HG02938 (cell line): ENCODE data around the gene KCNQ1.
"Not testable (repeated sequence)": the region's sequence is repeated elsewhere in the genome, so short reads cannot be mapped to it uniquely, and the experiment has no call there.

Experiments used
- ATAC-seq: cut with Tn5 transposase; IDR thresholded peaks from one replicate; pipeline ENCODE4 v1.9.1; 2021; ENCODE audit warnings: mild to moderate bottlenecking, moderate library complexity; ENCODE audit not compliant: unreplicated experiment

The KCNQ1 gene

DNA sequence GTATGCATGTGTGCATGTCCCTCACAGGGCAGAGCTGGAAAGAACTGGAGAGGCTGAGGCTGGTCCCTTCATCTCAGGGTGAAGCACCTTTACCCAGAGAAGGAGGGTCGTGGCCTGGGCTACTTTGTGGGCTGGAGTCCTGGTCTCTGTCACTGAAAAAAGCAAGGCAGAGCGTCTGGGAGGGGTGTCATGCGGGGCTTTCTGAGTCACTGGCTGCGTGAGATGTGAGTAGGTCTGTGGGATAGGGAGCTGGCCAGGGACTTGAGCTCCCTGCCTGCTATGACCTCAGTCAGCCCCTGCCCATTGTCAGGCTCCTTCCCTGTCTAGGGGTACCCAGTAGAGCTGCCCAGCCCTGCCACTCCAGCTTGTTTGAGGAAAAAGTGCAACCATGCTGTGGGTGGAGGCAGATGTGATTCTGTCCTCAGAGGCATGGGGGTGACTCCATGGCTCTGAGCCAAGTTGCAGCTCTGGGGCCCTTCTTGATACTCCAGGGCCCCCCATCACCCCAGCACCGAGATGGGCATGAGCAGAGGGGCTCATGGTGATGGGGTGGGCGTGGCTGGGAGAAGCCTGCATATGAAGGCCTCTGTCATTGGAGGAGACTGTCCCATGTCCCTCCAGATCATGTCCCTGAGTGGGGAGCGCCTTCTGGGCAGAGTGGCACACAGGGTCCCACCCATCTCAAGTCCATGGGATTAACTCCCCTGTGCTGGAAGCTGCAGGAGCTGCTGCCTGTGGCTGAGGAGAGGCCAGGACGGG is 27.8 kb downstream of the KCNQ1 start:
- ATAC-seq, result no peak

DNA sequence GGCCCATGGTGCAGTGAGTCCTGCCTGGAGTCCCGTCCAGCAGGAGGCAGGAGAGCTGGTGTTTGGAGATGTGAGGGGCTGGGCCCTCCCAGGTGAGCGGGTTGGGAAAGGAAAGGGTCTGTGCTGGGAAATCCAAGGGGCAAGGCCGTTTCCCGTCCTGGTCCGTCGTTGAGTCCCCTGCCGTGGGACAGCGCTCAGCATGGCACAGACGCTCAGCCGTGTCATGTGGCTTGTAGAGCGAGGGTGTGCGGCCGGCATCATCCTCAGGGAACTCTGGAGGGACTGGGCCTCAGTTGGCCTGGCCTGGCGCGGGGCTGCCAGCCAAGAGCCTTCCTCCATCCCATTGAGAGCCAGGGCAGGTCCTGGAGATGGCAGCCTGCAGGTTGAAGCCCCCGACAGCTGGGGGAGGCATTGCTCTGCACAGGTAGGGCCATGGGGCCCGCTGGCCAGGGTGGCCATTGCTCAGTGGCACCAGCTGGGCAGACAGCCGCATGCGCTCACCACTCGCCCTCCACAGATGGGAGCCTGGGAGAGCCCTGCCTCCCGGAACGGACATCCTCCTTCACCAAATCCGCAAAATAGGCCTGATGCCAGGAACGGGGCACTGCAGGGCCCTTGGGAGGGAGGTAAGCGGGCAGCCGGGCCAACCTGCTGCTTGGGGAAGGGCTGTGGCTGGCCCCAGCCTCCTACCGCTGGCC is 28.7 kb downstream of the KCNQ1 start:
- ATAC-seq, result no peak

DNA sequence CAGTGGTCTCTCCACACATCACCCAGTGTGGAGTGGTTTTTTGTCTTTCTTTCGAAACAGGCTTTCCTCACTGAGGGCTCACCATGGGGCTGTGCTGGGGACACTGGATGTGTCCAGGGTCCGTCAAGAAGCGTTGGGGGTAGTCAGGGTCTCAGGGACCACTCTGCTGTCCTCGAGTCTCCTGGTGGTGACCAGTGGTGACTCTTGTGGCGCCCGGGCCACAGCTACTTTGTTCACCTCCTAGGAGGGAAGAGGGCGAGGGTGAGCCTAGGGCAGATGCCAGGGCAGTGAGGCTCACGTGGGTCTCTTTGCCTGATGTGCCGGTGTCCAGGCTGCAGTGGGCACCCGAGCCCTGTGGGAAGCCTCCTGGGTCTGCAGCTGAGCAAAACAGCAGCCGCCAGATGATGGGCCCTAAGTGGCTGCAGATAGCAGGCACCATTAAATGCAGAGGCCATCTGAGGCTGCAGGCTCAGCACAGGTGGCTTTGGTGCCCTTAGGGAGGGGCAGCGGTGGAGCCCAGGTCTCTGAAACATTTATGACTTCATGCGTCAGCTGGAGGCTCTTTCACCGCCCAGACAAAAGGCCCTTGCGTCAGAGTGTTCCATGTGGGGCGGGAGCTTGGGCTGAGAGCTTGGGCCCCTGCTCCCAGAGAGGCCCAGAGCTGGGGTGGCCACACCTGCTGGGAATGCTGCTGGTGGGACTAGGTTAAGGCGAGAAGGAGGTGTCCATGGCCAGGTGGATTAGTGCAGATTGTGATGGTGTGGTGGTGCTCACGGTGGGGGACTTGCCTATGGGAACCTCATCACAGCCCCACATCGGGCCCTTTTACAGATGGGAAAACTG is 29.5 kb downstream of the KCNQ1 start:
- ATAC-seq, result no peak

DNA sequence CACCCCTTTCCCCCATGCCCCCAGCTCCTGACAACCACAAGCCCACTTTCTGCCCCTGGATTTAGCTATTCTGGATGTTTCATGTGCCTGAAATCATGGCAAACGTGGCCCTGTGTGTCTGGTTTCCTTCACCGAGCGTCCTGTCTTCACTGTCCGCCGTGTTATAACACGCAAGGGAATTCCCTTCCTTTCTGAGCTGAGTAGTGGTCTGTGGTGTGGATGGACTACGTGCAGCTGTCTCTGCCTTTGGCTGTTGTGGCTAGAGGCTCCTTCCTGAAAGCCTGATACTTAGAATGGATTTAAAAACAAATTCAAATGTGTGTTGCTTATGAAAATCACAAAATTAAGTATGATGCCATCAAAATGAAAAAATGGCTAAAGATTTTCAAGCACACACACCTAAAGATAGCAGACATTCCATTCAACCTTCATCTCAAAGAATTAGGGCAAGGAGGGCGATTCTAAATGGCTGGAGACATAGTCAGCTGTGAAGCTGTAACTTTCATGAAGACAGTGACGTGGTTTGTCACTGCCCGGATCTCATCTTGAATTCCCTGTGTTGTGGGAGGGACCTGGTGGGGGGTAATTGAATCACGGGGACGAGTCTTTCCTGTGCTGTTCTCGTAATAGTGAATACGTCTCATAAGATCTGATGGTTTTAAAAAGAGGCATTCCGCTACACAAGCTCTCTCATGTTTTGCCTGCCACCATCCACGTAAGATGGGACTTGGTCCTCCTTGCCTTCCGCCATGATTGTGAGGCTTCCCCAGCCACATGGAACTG is 30.5 kb downstream of the KCNQ1 start:
- ATAC-seq, result no peak

DNA sequence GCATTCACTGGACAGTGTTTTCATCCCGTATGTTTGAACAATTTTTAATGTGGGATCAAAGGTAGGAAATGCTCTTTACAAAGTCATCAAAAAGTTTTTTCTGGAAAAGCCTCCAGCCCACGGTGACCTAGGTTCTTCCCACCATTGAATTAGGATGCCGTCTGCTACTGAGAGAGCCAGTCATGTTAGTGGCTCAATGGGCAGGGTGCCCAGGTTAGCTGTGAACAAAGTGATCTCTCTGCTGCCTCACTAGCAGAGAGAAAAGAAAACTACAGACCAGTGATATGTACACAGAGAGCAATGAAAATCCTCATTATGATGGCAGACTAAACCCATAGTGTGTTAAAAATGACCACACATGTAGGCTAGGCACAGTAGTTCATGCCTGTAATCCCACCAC is 32.4 kb downstream of the KCNQ1 start:
- ATAC-seq, result no peak

DNA sequence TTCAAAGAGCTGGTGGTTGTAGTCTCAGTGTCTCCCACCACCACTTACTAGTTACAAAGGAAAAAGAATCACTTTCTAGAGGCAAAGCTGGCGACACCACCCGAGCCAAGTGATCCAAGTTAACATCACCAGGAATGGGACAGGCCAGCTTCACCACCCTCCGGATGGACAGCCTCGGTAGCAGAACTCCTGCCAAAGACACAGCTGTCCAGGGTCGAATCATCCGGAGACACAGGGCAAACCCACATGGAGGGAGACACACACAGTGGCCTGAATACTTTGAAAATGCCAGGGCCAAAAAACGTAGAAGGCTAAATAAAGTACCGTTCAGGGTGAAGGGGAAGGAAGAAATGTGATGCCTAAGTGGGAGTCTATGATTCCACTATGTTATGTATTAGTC is 33.1 kb downstream of the KCNQ1 start:
- ATAC-seq, result no peak

DNA sequence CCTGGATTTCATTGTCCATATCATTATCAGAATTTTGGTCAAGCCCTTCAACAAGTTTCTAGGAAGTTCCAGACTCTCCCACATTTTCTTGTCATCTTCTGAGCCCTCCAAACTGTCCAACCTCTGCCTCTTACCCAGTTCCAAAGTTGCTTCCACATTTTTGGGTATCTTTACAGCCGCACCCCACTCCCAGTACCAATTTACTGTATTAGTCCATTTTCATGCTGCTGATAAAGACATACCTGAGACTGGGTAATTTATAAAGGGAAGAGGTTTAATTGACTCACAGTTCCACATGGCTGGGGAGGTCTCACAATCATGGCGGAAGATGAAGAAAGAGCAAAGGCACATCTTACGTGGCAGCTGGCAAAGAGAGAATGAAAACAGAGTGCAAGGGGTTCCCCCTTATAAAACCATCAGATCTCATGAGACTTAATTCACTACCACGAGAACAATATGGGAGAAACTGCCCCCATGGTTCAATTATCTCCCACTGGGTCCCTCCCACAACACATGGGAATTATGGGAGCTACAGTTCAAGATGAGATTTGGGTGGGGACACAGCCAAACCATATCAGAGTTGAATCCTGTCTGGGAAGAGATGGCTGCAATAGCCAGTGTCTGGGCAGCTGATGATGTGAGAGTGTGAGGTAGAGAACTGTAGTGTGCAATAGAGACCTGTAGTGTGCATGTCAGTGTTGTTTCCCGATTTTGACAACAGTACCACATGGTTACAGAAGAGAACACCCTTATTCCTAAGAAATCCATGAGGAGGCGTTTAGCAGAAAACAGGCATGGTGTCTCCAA is 35.5 kb downstream of the KCNQ1 start:
- ATAC-seq, result not testable (repeated sequence)

DNA sequence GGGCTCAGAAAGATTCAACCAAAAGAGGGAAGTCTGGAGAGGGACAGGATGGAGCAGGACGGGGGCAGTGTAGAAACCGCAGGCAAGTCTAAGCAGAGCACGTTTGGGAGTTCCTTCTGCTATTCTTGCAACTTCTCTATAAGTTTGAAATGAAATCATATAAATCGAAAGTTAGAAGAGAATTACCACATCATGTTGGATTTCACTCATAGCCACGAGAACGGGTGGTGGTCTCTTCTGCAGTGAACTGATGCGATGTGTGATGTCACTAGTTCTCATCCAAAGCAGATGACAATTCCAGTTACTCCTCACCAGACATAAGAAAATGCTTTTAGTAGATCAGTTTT is 36.0 kb downstream of the KCNQ1 start:
- ATAC-seq, result no peak

DNA sequence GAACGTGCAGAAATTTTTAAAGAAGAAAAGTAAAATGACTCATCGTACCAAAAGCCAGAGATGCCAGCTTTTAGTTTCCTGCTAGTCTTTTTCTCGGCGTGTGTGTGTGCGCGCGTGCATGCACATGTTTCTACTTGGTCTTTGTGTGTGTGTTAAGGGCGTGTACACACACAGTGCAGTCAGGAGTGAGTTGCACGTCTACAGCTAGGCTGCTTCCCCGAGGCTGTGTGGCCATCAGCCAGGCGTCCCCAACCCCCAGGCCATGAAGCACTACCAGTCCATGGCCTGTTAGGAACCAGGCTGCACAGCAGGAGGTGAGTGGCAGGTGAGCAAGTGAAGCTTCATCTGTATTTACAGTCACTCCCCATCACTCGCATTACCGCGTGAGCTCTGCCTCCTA is 36.4 kb downstream of the KCNQ1 start:
- ATAC-seq, result no peak

DNA sequence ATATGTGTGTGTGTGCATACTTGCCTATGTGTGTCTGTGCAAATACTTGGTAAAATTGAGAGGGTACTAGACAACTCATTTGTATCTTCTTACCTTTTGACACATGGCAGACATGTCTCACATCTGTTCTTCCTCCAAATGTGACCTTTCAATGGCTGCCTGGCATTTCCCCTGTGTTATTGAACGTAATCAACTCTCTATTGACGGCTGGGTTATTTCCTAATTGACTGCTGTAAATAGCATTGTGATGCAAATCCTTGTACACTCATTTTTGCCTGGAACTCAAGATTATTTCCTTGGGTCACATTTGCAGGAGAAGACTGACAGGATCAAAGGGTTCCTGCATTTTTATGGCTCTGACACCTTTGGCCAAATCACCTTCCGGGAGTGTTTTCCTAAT is 37.4 kb downstream of the KCNQ1 start:
- ATAC-seq, result no peak

DNA sequence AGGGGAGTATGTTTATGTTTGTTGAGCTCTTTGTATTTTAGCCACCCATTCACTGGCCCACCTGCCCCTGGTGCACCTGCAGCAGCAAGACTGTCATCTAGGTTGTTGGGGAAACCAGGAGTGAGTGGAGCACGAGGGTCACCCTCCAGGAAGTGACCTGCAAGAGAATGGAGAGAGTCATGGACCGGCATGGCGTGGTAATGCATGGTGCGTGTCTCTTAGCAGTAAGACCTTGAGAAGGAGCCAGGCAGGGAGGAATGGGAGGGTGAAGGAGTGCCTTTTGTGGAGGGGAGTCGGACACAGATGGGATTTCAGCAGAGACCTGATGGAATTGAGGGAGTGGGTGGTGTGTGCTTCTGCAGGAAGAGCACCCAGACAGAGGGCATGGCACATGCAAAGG is 37.9 kb downstream of the KCNQ1 start:
- ATAC-seq, result no peak

DNA sequence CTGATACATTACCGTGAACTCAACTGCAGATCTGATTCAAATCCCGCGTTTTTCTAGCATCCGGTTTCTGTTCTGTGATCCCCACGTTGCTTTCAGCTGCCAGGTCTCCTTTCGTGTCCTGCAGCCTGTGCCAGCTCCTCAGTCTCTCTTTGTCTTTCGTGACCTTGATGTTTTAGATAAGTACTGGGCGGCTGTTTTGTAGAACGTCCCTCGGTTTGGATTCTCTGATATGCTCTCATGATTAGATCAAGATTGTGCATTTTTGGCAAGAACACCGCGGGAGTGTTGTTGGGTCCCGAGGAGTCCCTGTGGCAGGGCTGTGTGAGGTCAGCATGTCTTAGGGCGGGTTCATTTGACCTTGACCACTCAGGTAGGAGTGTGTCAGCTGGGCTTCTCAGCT is 38.6 kb downstream of the KCNQ1 start:
- ATAC-seq, result no peak

DNA sequence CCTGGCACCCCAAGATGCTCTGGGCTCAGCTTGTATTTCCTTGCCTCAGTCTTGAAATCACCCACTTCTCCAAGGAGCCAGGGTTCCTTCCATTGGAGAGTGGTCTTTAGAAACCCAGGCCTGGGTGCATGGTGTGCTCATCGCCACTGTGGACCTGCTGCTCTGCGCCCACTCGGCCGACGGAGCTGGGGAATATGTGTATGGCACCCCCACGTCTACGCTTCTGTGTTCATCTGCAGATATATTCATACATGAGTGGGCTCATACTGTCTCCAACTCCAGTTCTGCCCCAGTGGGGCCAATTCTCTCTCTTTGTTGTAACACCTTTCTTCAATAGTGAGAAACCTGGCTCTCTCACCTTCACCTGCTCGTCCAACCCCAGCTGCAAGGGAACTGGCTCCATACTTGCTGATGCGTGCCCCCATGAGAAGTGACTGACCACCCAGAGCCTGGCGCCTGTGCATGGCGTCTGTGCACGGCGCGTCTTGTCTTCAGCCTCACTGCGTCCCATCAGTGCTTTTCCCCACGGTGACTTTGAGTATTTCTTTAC is 39.8 kb downstream of the KCNQ1 start:
- ATAC-seq, result no peak

DNA sequence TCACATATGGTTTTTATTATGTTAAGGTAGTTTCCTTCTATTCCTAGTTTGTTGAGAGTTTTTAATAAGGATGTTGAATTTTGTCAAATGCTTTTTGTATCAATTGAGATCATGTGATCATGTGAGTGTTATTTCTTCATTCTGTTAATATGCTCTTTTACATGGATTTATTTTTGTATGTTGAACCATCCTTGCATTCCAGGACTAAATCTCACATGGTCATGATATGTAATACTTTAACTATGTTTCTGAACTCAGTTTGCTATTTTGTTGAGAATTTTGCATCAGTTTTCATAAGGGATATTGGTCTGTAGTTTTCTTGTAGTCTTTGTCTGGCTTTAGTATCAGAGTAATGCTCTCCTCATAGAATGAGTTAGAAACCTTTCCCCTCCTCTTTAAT is 43.2 kb downstream of the KCNQ1 start:
- ATAC-seq, result no peak

DNA sequence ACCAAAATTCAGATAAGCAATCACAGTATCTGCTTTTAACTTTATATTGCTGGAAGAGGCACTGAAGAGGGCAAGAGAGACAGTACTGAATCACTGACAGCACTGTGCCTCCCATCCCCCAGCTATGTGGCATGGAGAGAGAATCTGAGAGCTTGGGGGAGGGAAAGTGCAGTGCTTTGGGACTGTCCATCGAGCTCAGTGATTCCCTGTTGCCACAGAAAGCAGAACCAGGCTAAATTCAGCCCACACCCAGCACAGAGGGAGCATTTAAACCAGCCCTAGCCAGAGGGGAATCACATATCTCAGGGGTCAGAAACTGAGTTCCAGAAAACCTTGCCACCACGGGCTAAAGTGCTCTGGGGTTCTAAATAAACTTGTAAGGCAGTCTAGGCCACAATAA is 44.3 kb downstream of the KCNQ1 start:
- ATAC-seq, result no peak

DNA sequence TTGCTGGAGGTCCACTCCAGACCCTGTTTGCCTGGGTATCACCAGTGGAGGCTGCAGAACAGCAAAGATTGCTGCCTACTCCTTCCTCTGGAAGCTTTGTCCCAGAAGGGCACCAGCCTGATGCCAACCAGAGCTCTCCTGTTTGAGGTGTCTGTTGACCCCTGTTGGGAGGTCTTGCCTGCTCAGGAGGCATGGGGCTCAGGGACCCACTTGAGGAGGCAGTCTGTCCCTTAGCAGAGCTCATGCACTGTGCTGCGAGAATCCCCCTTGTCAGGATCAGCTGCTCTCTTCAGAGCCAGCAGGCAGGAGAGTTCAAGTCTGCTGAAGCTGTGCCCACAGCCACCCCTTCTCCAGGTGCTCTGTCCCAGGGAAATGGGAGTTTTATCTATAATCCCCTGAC is 53.1 kb downstream of the KCNQ1 start:
- not testable (repeated sequence) for ATAC-seq

DNA sequence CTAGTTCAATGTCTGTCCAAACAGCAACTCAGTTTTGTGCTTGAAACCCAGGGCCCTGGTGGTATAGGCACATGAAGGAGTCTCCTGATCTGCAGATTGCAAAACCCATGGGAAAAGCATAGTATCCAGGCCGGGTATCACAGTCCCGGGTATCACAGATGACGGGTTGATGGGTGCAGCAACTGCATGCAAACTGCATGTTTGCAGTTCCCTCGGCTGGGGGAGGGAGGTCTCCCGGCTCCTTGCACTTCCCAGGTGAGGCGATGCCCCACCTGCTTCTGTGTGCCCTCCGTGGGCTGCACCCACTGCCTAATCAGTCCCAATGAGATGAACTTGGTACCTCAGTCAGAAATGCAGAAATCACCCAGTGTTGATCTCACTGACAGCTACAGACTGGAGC is 53.9 kb downstream of the KCNQ1 start:
- ATAC-seq, result no peak

DNA sequence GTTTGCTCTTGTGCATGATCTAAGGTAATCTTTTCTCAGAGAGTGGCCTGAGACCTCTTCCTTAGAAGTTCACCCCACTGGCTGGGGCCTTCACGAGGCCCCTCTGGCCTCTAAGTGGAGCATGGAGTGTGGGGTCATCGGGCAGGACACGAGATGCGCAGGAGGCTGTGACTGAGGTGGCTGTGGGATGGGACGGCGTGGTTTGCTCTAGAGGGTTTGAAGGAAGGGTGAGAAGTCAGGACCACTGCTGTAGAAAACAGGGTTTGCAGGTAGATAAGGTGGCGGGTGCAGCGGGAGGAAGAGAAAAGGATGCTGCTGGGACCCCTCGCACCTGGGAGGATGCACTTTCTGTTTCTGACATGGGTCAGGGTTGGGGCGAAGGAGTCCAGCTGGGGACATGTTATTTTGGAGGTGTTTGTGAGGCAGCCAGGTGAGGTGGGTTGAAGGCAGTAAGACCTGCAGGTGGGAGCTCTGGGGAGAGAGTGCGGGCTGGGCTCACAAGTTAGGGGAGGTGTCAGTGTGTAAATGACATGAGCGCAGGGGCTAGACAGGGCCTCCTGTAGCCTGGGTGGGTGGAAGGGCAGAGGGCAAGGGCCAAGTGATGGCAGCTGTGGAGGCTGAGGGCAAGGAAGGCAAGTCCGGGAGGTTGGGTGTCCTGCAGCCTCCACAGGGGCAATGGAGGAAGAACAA is 62.5 kb downstream of the KCNQ1 start:
- no peak for ATAC-seq

DNA sequence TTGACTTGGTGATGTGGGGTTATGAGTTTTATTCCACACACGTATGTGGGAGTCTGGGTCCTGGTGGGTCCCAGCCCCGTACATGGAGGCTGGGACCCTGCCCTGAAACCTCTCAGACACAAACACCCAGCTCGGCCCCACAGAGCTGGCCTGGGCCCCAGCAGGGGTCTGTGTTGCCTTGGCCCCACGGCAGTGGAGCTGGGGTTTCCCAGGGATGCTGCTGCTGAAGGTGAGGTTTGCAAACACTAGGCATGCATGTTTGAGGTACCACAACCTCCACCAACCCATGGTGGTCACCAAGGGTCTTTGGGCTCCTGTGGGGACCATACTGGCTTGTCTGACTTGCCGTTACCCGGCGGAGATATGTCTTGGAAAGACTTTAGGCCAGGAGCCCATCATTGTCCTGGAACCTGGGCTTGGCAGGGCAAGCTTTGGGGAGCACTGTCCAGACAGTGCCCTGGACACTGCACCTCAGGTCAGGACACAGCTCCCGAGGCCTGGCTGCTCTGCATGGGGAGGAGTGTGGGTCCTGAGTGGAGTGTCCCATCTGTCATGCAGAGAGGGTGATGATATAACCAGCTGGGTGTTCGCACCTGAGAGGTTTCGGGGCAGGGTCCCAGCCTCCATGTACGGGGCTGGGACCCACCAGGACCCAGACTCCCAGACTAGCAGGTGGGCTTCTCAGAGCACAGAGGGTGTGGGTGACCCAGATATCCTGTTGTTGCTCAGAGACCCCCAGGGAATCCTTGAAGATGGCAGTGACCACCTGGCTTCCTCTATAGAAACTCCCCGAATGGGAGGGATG is 63.3 kb downstream of the KCNQ1 start:
- no peak for ATAC-seq
